H1 (cell line): Measurements from ENCODE around the gene LPCAT1. TPM values are rescaled to one million over a fixed set of nuclear protein-coding genes. Genes with fewer than 3 reads are reported as not detected.

Source experiments
- CTCF ChIA-PET: fragments of 300-600 bp; sonication (Branson Sonifier 250); formaldehyde crosslinking; loops from one replicate; lab custom pipeline; 2021; ENCODE audit not compliant: partially characterized antibody; lab: Charles Lee
- POLR2A ChIA-PET: fragments of 300-600 bp; sonication (Branson Sonifier 250); formaldehyde crosslinking; loops from one replicate; lab custom pipeline; 2021; ENCODE audit warnings: inconsistent platforms; ENCODE audit not compliant: partially characterized antibody; lab: Charles Lee
- DNase-seq, 2 experiments: peaks; one replicate each; pipeline versions ENCODE4 v3.0.0 to v3.0.0-alpha.2; 2010 to 2022; ENCODE audit warnings: low spot score in 2 of 2, low read depth in 1 of 2, mixed read lengths in 1 of 2
- FAIRE-seq: peaks from 2 replicates; lab custom pipeline; 2011; peaks lifted over from hg19 to GRCh38; lab: Jason Lieb, UNC
- H2AFZ ChIP-seq: 2 replicates; pipeline ENCODE4 v1.8.1; 2012; ENCODE audit warnings: low read length, inconsistent platforms
- H2AK5ac ChIP-seq: 2 replicates; pipeline ENCODE4 v1.6.1; 2013; ENCODE audit warnings: low read depth, low read length
- H2BK120ac ChIP-seq: replicated peaks from 2 replicates; pipeline ENCODE3; 2013; ENCODE audit warnings: low read depth, low read length, inconsistent platforms
- H2BK12ac ChIP-seq: 2 replicates; pipeline ENCODE4 v1.6.1; 2013; ENCODE audit warnings: low read depth, low read length
- H2BK15ac ChIP-seq: 2 replicates; pipeline ENCODE4 v1.6.1; 2013; ENCODE audit warnings: low read length
- H2BK20ac ChIP-seq: 2 replicates; pipeline ENCODE4 v1.6.1; 2013; ENCODE audit warnings: low read length
- H2BK5ac ChIP-seq: 2 replicates; pipeline ENCODE4 v1.6.1; 2013; ENCODE audit warnings: low read depth, low read length
- H3K14ac ChIP-seq: 2 replicates; pipeline ENCODE4 v1.6.1; 2013; ENCODE audit warnings: inconsistent platforms; ENCODE audit not compliant: insufficient read length
- H3K18ac ChIP-seq: 2 replicates; pipeline ENCODE4 v1.6.1; 2013; ENCODE audit warnings: low read length; ENCODE audit errors: extremely low read depth
- H3K23ac ChIP-seq: 2 replicates; pipeline ENCODE4 v1.6.1; 2013; ENCODE audit warnings: inconsistent platforms; ENCODE audit not compliant: insufficient read length
- H3K23me2 ChIP-seq: 2 replicates; pipeline ENCODE4 v1.6.1; 2013; ENCODE audit warnings: low read depth, low read length
- H3K27ac ChIP-seq: 2 replicates; pipeline ENCODE4 v1.6.1; 2011; ENCODE audit warnings: low read depth, low read length, inconsistent platforms
- H3K27me3 ChIP-seq, 4 experiments: replicated peaks in 1 of 4; 1 replicate in 1 of 4; 2 replicates in 3 of 4; pipeline versions ENCODE4 v1.6.1 to v1.8.1; 2011 to 2013; ENCODE audit warnings: low read length in 3 of 4, mild to moderate bottlenecking in 3 of 4, inconsistent platforms in 2 of 4, mixed read lengths in 2 of 4, moderate library complexity in 1 of 4; ENCODE audit not compliant: control insufficient read depth in 3 of 4, insufficient read depth in 3 of 4; ENCODE audit errors: extremely low read depth in 1 of 4
- H3K36me3 ChIP-seq, 4 experiments: 2 replicates each; pipeline versions ENCODE4 v1.6.1 to v1.8.1; 2011 to 2013; ENCODE audit warnings: mild to moderate bottlenecking in 4 of 4, low read length in 3 of 4, moderate library complexity in 2 of 4, control low read depth in 1 of 4, inconsistent platforms in 1 of 4; ENCODE audit not compliant: insufficient read depth in 4 of 4, control insufficient read depth in 2 of 4
- H3K4ac ChIP-seq: replicated peaks from 2 replicates; pipeline ENCODE3; 2013; ENCODE audit warnings: low read length, low read depth, mixed read lengths, inconsistent platforms; ENCODE audit not compliant: insufficient read length
- H3K4me1 ChIP-seq, 4 experiments: replicated peaks in 1 of 4; 1 replicate in 1 of 4; 2 replicates in 3 of 4; pipeline versions ENCODE4 v1.6.1 to v1.8.1; 2011 to 2013; ENCODE audit warnings: low read length in 3 of 4, inconsistent platforms in 2 of 4, mixed read lengths in 1 of 4; ENCODE audit not compliant: insufficient read depth in 4 of 4, control insufficient read depth in 3 of 4
- H3K4me2 ChIP-seq, 2 experiments: 2 replicates each; pipeline versions ENCODE4 v1.6.1 to v1.8.1; 2011 to 2013; ENCODE audit warnings: low read depth in 2 of 2, low read length in 2 of 2, control low read depth in 1 of 2, inconsistent platforms in 1 of 2, mild to moderate bottlenecking in 1 of 2; ENCODE audit not compliant: insufficient read depth in 1 of 2
- H3K4me3 ChIP-seq, 4 experiments: fragments of 200-600, 300-600 bp in 1 of 4; sonication (generic), shearing (Covaris generic), sonication (Bioruptor Twin) in 1 of 4; 2 replicates each; pipeline versions ENCODE4 v1.5.1 to v1.8.1; 2011 to 2016; ENCODE audit warnings: low read length in 4 of 4, low read depth in 3 of 4, control low read depth in 2 of 4, inconsistent platforms in 2 of 4, mild to moderate bottlenecking in 2 of 4, mixed read lengths in 1 of 4, moderate library complexity in 1 of 4; ENCODE audit not compliant: insufficient read depth in 2 of 4; ENCODE audit errors: extremely low read depth in 1 of 4
- H3K56ac ChIP-seq: replicated peaks from 2 replicates; pipeline ENCODE3; 2013; ENCODE audit warnings: low read depth, mild to moderate bottlenecking, mixed read lengths, low read length, inconsistent platforms; ENCODE audit not compliant: insufficient read length
- H3K79me1 ChIP-seq: 2 replicates; pipeline ENCODE4 v1.6.1; 2013; ENCODE audit warnings: low read depth, low read length, control low read depth
- H3K79me2 ChIP-seq, 2 experiments: 2 replicates each; pipeline versions ENCODE4 v1.6.1 to v1.8.1; 2012 to 2013; ENCODE audit warnings: low read length in 2 of 2, mild to moderate bottlenecking in 2 of 2, inconsistent platforms in 1 of 2; ENCODE audit not compliant: insufficient read depth in 2 of 2, control insufficient read depth in 1 of 2
- H3K9ac ChIP-seq, 4 experiments: replicated peaks in 1 of 4; 1 replicate in 1 of 4; 2 replicates in 3 of 4; pipeline versions ENCODE4 v1.6.1 to v1.8.1; 2011 to 2013; ENCODE audit warnings: low read depth in 3 of 4, low read length in 3 of 4, control low read depth in 2 of 4, mild to moderate bottlenecking in 2 of 4, moderate library complexity in 2 of 4, inconsistent platforms in 1 of 4; ENCODE audit errors: extremely low read depth in 1 of 4
- H3K9me3 ChIP-seq, 2 experiments: 2 replicates each; pipeline versions ENCODE4 v1.6.1 to v1.8.1; 2012 to 2013; ENCODE audit warnings: mild to moderate bottlenecking in 2 of 2, moderate library complexity in 2 of 2, control low read depth in 1 of 2, inconsistent platforms in 1 of 2, low read depth in 1 of 2, low read length in 1 of 2, mixed read lengths in 1 of 2; ENCODE audit not compliant: insufficient read depth in 2 of 2
- H4K20me1 ChIP-seq, 2 experiments: replicated peaks in 1 of 2; 2 replicates each; pipeline versions ENCODE3 to v1.8.1; 2011 to 2013; ENCODE audit warnings: inconsistent platforms in 2 of 2, low read length in 2 of 2, mild to moderate bottlenecking in 1 of 2; ENCODE audit not compliant: insufficient read depth in 2 of 2, control insufficient read depth in 1 of 2
- H4K5ac ChIP-seq: 2 replicates; pipeline ENCODE4 v1.6.1; 2013; ENCODE audit warnings: low read length, low read depth, mixed read lengths, inconsistent platforms; ENCODE audit not compliant: insufficient read length
- H4K8ac ChIP-seq: 2 replicates; pipeline ENCODE4 v1.8.0; 2013; ENCODE audit warnings: mild to moderate bottlenecking, moderate library complexity, low read length, inconsistent platforms; ENCODE audit not compliant: insufficient read depth; ENCODE audit errors: extremely low read depth
- H4K91ac ChIP-seq: replicated peaks from 2 replicates; pipeline ENCODE3; 2013; ENCODE audit warnings: low read length, mixed read lengths, inconsistent platforms; ENCODE audit not compliant: insufficient read length
- EP300 ChIP-seq, 2 experiments: IDR thresholded peaks; 1 replicate in 1 of 2; 2 replicates in 1 of 2; pipeline ENCODE4 v1.6.1; 2011 to 2012; ENCODE audit warnings: low read depth in 2 of 2, low read length in 2 of 2, mild to moderate bottlenecking in 2 of 2, borderline replicate concordance in 1 of 2, inconsistent platforms in 1 of 2, moderate library complexity in 1 of 2
- POU5F1 ChIP-seq: IDR thresholded peaks from 2 replicates; pipeline ENCODE4 v1.6.1; 2011; ENCODE audit warnings: low read depth, mild to moderate bottlenecking, low read length, moderate library complexity
- SP4 ChIP-seq: IDR thresholded peaks from 2 replicates; pipeline ENCODE4 v1.6.1; 2012; ENCODE audit warnings: low read length, inconsistent platforms
- TAF7 ChIP-seq: optimal IDR thresholded peaks from 2 replicates; pipeline ENCODE3; 2011; ENCODE audit warnings: low read depth, mild to moderate bottlenecking, inconsistent platforms, low read length, moderate library complexity, borderline replicate concordance
- ZNF274 ChIP-seq: IDR thresholded peaks from 2 replicates; pipeline ENCODE4 v1.7.0; 2012; ENCODE audit warnings: low read length, borderline replicate concordance; ENCODE audit errors: extremely low read depth
- WGBS, 2 experiments: shearing (Covaris generic) in 1 of 2; methylation state at CpG; one replicate each; pipeline versions ENCODE4 v1.1.6 to v1.1.7; 2013 to 2015; ENCODE audit warnings: low lambda C conversion rate in 2 of 2, mixed read lengths in 2 of 2, inconsistent platforms in 1 of 2, low coverage in 1 of 2, missing lambda C conversion rate in 1 of 2; ENCODE audit not compliant: insufficient replicate concordance in 2 of 2, insufficient coverage in 1 of 2, insufficient read length in 1 of 2; ENCODE audit errors: extremely low coverage in 1 of 2, missing lambda C conversion rate in 1 of 2; 5-methylcytosine and 5-hydroxymethylcytosine counted together
- polyA plus RNA-seq, 7 experiments: library from polyadenylated mRNA; depleted of rRNA in 3 of 7; stranded (reverse) in 5 of 7; unstranded in 2 of 7; fragments of >200 nt in 5 of 7; fragments of 200-250 nt in 2 of 7; gene quantifications; 1 replicate in 5 of 7; 2 replicates in 1 of 7; 4 replicates in 1 of 7; pipeline versions ENCODE4 v1.2.1 to v1.2.3, GENCODE V29; 2011 to 2013; ENCODE audit warnings: missing spikeins in 2 of 7, mixed read lengths in 2 of 7
- total RNA-seq: library from RNA; stranded (reverse); fragmentation: NEBNext Ultra II Directional; extraction: Animal tissue kit (Norgen Biotek cat#: 25700); gene quantifications from 2 replicates; pipeline ENCODE4 v1.2.1, GENCODE V29; 2021
- TF ChIP-seq, protein P1 (sequence below): IDR thresholded peaks from 2 replicates; pipeline ENCODE4 v1.6.1; 2011; ENCODE audit warnings: low read depth, mild to moderate bottlenecking, low read length; ENCODE audit not compliant: insufficient read depth

Gene LPCAT1
- total and polyA plus RNA-seq, 2 of the 8 experiments (the other 6 are each of a cell fraction or from before 2014, with no cell fraction given) = 107 to 260 TPM

DNA sequence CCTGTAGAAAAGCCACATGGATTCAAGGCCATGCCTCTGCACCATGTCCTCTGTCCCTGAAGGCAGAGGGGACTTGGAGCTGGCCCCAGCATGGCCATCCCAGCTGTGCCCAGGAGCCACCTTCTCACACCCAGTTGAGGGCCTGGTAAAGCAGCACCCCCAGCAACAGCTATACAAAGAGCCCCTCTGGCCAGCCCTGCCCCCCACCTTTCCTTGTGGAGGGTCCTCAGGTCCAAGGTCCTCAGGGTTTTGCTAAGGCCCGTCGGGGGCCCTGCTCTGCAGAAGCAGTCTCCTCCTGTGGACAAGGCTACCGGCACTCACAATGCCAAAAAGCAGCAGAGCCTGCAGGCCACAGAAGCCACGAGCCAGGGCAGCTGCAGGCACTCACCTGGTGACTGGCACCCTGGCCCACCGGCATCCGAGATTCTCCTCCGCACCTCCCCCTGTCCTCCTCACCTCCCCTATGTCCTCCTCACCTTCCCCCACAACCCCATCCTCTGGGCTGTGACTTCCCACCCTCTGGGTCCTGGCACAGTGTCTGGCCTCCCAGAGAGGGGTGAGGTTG is 39.9 kb upstream of the LPCAT1 start:
- Histone ChIP-seq H3K4me1 (peaks cover 0 to 7% (median 0%) of the 10 kb centered on the region in 4 experiments; a peak in 1 of 7 replicates), H3K9me3 (0 out of 4 replicates have a peak, but pooled peaks cover 0 to 5% of the 10 kb centered on the region in 2 experiments), H4K8ac (0 out of 2 replicates have a peak overlapping the region, but pooled peaks have one; percentile 15), H3K23me2 (peaks cover 2% of the 10 kb centered on the region; the same call in 1 of the 2 replicates), H2BK20ac (no peak overlapping the region), H2BK5ac (no peak overlapping the region), H4K20me1 (peaks cover 0 to 2% of the 10 kb centered on the region in 2 experiments), H3K4me2 (no peak overlapping the region), H3K4me3 (no peak overlapping the region), H3K56ac (no peak overlapping the region), H3K9ac (no peak overlapping the region), H2BK15ac (no peak overlapping the region), H3K79me1 (no peaks in the 10 kb centered on the region; the same call in 1 of the 2 replicates), H4K91ac (no peak overlapping the region), H2AFZ (no peak overlapping the region), H3K27ac (no peak overlapping the region), H2AK5ac (no peak overlapping the region), H3K23ac (no peak overlapping the region), H2BK120ac (no peak overlapping the region), H3K14ac (no peak overlapping the region), H3K18ac (no peak overlapping the region), H3K27me3 (no peaks in the 10 kb centered on the region), H3K36me3 (peaks cover 0 to 4% (median 1%) of the 10 kb centered on the region in 4 experiments; a peak in 2 of 8 replicates), H3K4ac (no peak overlapping the region), H3K79me2 (no peaks in the 10 kb centered on the region), H2BK12ac (no peak overlapping the region), H4K5ac (peak overlapping the region; percentile 49)
- FAIRE-seq (no peak), DNase-seq (no peak)
- 83% methylated on average over 4 of the region's 7 CpGs; no CpG with 5 or more reads in 1 of the 2 experiments for WGBS, 2 experiments
- TF ChIP-seq TAF7 = no peak
- no peak for TF ChIP-seq ZNF274
- TF ChIP-seq, protein P1, sequence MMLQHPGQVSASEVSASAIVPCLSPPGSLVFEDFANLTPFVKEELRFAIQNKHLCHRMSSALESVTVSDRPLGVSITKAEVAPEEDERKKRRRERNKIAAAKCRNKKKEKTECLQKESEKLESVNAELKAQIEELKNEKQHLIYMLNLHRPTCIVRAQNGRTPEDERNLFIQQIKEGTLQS = no peak
- no peak for TF ChIP-seq POU5F1
- TF ChIP-seq EP300 (IDR thresholded peaks at IDR 0.05; ENCODE audit: borderline replicate concordance in 1 of 2, low read depth in 2 of 2, low read length in 2 of 2) = no peak
- no peak for TF ChIP-seq SP4
- CTCF ChIA-PET = interaction anchor here (1.2 kb wide), 1 partner anchor 9 kb away, joined by 4 read pairs; no protein-coding TSS in a partner anchor
- POLR2A ChIA-PET = interaction anchor here (1.3 to 1.7 kb wide), 2 partner anchors 11 to 48 kb away, joined by 4 to 6 read pairs; no protein-coding TSS in a partner anchor
